SK-N-SH treated with all-trans-retinoic acid at 6 μM for 48 hours (cell line): ENCODE measurements around the gene UTP18.
A peak's percentile ranks its signal among the peaks of the same experiment; 100 is the strongest.
"Not testable (repeated sequence)": the region's sequence is repeated elsewhere in the genome, so short reads cannot be mapped to it uniquely, and the experiment has no call there.

Experiments
- ATAC-seq: fragments of 200-7000 bp; cut with Tn5 transposase; 3 replicates; pipeline ENCODE4 v1.9.1; 2020; ENCODE audit warnings: mild to moderate bottlenecking, moderate library complexity
- ARNTL ChIP-seq: fragments of 450-650 bp; formaldehyde crosslinking; IDR thresholded peaks from 2 replicates; pipeline ENCODE4 v1.5.0; 2020; ENCODE audit warnings: low read depth, mild to moderate bottlenecking, moderate library complexity, borderline replicate concordance
- BACH2 ChIP-seq: fragments of 250-450 bp; sonication (Bioruptor Pico); IDR thresholded peaks from 2 replicates; pipeline ENCODE4 v1.9.0; 2021; ENCODE audit warnings: mild to moderate bottlenecking, borderline replicate concordance
- CSRNP3 ChIP-seq: fragments of 250-450 bp; sonication (Bioruptor Pico); IDR thresholded peaks from 2 replicates; pipeline ENCODE4 v1.5.1; 2021; ENCODE audit warnings: mild to moderate bottlenecking, moderate library complexity
- ESRRG ChIP-seq: fragments of 250-450 bp; sonication (Bioruptor Pico); IDR thresholded peaks from 2 replicates; pipeline ENCODE4 v1.6.1; 2021; ENCODE audit warnings: mild to moderate bottlenecking
- GLIS3 ChIP-seq: fragments of 250-450 bp; sonication (Bioruptor Pico); IDR thresholded peaks from 2 replicates; pipeline ENCODE4 v1.5.0; 2020; ENCODE audit warnings: mild to moderate bottlenecking, moderate library complexity
- ISL1 ChIP-seq: fragments of 250-450 bp; sonication (Bioruptor Pico); IDR thresholded peaks from 2 replicates; pipeline ENCODE4 v2.1.2; 2022; ENCODE audit warnings: mild to moderate bottlenecking, moderate library complexity
- OSR1 ChIP-seq: fragments of 250-450 bp; sonication (Bioruptor Pico); IDR thresholded peaks from 2 replicates; pipeline ENCODE4 v1.8.0; 2022; ENCODE audit warnings: moderate library complexity, mild to moderate bottlenecking, inconsistent platforms
- POU6F1 ChIP-seq: fragments of 250-450 bp; sonication (Bioruptor Pico); IDR thresholded peaks from 2 replicates; pipeline ENCODE4 v1.8.0; 2021; ENCODE audit warnings: low read depth, mild to moderate bottlenecking, moderate library complexity, borderline replicate concordance
- PPARA ChIP-seq: fragments of 250-450 bp; sonication (Bioruptor Pico); IDR thresholded peaks from 2 replicates; pipeline ENCODE4 v1.5.0; 2020; ENCODE audit warnings: mild to moderate bottlenecking, borderline replicate concordance
- RARB ChIP-seq: fragments of 250-450 bp; sonication (Bioruptor Pico); IDR thresholded peaks from 2 replicates; pipeline ENCODE4 v1.8.0; 2021; ENCODE audit warnings: mild to moderate bottlenecking, moderate library complexity
- SNAI2 ChIP-seq: fragments of 250-450 bp; sonication (Bioruptor Pico); IDR thresholded peaks from 2 replicates; pipeline ENCODE4 v1.5.0; 2020; ENCODE audit warnings: mild to moderate bottlenecking, moderate library complexity
- TCF4 ChIP-seq: fragments of 250-450 bp; sonication (Bioruptor Pico); IDR thresholded peaks from 2 replicates; pipeline ENCODE4 v1.8.0; 2021; ENCODE audit warnings: mild to moderate bottlenecking, moderate library complexity, borderline replicate concordance
- TOX ChIP-seq: fragments of 250-450 bp; sonication (Bioruptor Pico); IDR thresholded peaks from 2 replicates; pipeline ENCODE4 v1.8.0; 2021; ENCODE audit warnings: mild to moderate bottlenecking, moderate library complexity, borderline replicate concordance
- TSHZ2 ChIP-seq: fragments of 250-450 bp; sonication (Bioruptor Pico); IDR thresholded peaks from 2 replicates; pipeline ENCODE4 v1.5.0; 2020; ENCODE audit warnings: mild to moderate bottlenecking, moderate library complexity
- ZC3H10 ChIP-seq: fragments of 250-450 bp; sonication (Bioruptor Pico); IDR thresholded peaks from 2 replicates; pipeline ENCODE4 v1.5.1; 2021; ENCODE audit warnings: mild to moderate bottlenecking, moderate library complexity
- ZFP30 ChIP-seq: fragments of 450-650 bp; formaldehyde crosslinking; IDR thresholded peaks from 2 replicates; pipeline ENCODE4 v1.5.0; 2022; ENCODE audit warnings: mild to moderate bottlenecking, moderate library complexity
- ZNF565 ChIP-seq: fragments of 450-650 bp; formaldehyde crosslinking; conservative IDR thresholded peaks from 2 replicates; pipeline ENCODE4 v1.5.0; 2020; ENCODE audit warnings: low read depth, mild to moderate bottlenecking, moderate library complexity
- ZNF70 ChIP-seq: fragments of 450-650 bp; formaldehyde crosslinking; IDR thresholded peaks from 2 replicates; pipeline ENCODE4 v1.5.0; 2020; ENCODE audit warnings: mild to moderate bottlenecking, moderate library complexity
- ZNF8 ChIP-seq: fragments of 450-650 bp; formaldehyde crosslinking; IDR thresholded peaks from 2 replicates; pipeline ENCODE4 v1.5.0; 2020; ENCODE audit warnings: mild to moderate bottlenecking, moderate library complexity
- TF ChIP-seq, protein P1 (sequence below): fragments of 250-450 bp; sonication (Bioruptor Pico); IDR thresholded peaks from 2 replicates; pipeline ENCODE4 v1.5.1; 2020; ENCODE audit warnings: low read depth, mild to moderate bottlenecking, moderate library complexity

UTP18 gene

GRCh38 chr17:51289696-51290111 lies 29.4 kb downstream of the UTP18 start:
- no peak for ATAC-seq

GRCh38 chr17:51294338-51294737 lies 34.0 kb downstream of the UTP18 start:
- ATAC-seq, result not testable (repeated sequence)

More at GRCh38 chr17:51289696-51290111, 29.4 kb downstream of the UTP18 start:
- TF ChIP-seq TSHZ2 (CRISPR knock-in tag) (no peak), ARNTL (CRISPR knock-in tag) (no peak), PPARA (no peak), RARB (no peak), ZNF8 (CRISPR knock-in tag) (no peak), ZNF70 (CRISPR knock-in tag) (no peak), ZC3H10 (CRISPR knock-in tag) (no peak), BACH2 (no peak), TCF4 (CRISPR knock-in tag) (no peak), CSRNP3 (no peak), OSR1 (no peak), SNAI2 (CRISPR knock-in tag) (no peak), ESRRG (CRISPR knock-in tag) (no peak), POU6F1 (CRISPR knock-in tag) (no peak)
- TF ChIP-seq, protein P1, sequence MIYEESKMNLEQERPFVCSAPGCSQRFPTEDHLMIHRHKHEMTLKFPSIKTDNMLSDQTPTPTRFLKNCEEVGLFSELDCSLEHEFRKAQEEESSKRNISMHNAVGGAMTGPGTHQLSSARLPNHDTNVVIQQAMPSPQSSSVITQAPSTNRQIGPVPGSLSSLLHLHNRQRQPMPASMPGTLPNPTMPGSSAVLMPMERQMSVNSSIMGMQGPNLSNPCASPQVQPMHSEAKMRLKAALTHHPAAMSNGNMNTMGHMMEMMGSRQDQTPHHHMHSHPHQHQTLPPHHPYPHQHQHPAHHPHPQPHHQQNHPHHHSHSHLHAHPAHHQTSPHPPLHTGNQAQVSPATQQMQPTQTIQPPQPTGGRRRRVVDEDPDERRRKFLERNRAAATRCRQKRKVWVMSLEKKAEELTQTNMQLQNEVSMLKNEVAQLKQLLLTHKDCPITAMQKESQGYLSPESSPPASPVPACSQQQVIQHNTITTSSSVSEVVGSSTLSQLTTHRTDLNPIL (CRISPR knock-in tag), result no peak

GRCh38 chr17:51298508-51299371 lies 38.4 kb downstream of the UTP18 start:
- no peak for TF ChIP-seq ISL1 (CRISPR knock-in tag)
- no peak for TF ChIP-seq RARB
- TF ChIP-seq GLIS3 (CRISPR knock-in tag), result no peak
- no peak for TF ChIP-seq PPARA
- no peak for TF ChIP-seq TOX
- TF ChIP-seq, protein P1 (CRISPR knock-in tag), result no peak
- no peak for TF ChIP-seq BACH2
- TF ChIP-seq ZFP30 (CRISPR knock-in tag), result no peak
- TF ChIP-seq, all 23 proteins: peak for 0
- ATAC-seq, result peak; percentile 89

DNA sequence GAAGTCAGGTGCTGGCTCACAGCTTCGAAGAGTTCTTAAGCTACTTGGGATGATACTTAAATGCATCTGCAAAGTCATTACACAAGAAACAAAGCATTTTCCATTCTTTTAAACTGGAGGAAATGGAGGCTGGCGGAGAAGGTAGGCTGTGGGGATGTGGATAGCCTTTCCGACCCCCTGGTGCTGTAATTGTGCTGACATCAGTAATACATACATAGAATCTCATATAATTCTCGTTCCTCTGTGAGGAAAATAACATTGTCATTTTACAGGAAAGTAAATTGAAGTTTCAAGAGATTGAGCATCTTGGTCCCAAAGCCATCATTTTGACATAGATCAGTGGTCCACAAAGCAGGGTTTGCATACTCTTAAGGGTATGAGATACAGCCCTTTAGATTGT lies 39.5 kb downstream of the UTP18 start:
- no peak for ATAC-seq
- TF ChIP-seq TCF4 (CRISPR knock-in tag), result no peak
- TF ChIP-seq OSR1, result no peak
- no peak for TF ChIP-seq SNAI2 (CRISPR knock-in tag)
- no peak for TF ChIP-seq ISL1 (CRISPR knock-in tag)
- no peak for TF ChIP-seq CSRNP3
- no peak for TF ChIP-seq POU6F1 (CRISPR knock-in tag)
- no peak for TF ChIP-seq TSHZ2 (CRISPR knock-in tag)
- no peak for TF ChIP-seq BACH2
- TF ChIP-seq ZNF565, result no peak
- TF ChIP-seq ESRRG (CRISPR knock-in tag), result no peak
